D721Med (cell line): ENCODE results near the gene FOXK2.
A peak's percentile ranks its signal among the peaks of the same experiment; 100 is the strongest.

Experiments used
- DNase-seq: peaks from one replicate; pipeline ENCODE4 v3.0.0; 2011; ENCODE audit warnings: low spot score; ENCODE audit not compliant: insufficient read length
- FAIRE-seq: peaks from 2 replicates; lab custom pipeline; 2011; peaks lifted over from hg19 to GRCh38; lab: Jason Lieb, UNC
- CTCF ChIP-seq: IDR thresholded peaks from 2 replicates; pipeline ENCODE4 v1.5.1; 2012; ENCODE audit warnings: mild to moderate bottlenecking, control low read depth; ENCODE audit not compliant: insufficient read depth; ENCODE audit errors: missing control alignments

FOXK2 gene

DNA sequence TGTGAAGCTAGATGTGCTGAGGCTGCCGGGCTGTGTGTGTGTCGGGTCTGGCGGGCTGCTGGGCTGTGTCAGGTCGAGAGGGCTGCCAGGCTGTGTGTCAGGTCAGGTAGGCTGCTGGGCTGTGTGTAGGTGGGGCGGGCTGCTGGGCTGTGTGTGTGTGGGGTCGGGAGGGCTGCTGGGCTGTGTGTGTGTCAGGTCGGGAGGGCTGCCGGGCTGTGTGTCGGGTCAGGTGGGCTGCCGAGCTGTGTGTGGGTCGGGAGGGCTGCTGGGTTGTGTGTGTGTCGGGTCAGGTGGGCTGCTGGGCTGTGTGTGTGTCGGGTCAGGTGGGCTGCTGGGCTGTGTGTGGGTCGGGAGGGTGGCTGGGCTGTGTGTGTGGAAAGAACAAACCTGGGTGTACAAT, 120.1 kb downstream of the FOXK2 start:
- FAIRE-seq (no peak), DNase-seq (no peak)
- no peak for TF ChIP-seq CTCF

DNA sequence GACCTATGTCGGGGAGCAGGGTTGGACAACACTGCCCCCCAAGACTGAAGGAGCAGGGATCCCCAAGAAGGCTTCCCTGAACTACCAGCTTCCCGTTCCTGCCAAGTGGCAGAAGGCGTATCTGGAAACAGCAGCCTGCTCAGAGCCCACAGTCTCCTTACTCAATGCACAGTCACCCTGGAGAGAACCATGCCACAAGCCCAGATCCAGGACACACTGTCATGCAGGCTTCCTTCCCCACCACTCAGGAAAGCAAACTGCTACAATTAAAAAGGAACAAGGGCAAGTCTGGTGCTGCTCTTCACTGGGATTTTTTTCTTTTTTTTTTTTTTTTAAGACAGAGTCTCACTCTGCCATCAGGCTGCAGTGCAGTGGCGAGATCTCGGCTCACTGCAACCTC, 120.5 kb downstream of the FOXK2 start:
- DNase-seq (no peak), FAIRE-seq (no peak)
- TF ChIP-seq CTCF, result no peak

GRCh38 chr17:82642022-82642421, 122.5 kb downstream of the FOXK2 start:
- no peak for TF ChIP-seq CTCF
- DNase-seq, result no peak
- FAIRE-seq, result no peak

GRCh38 chr17:82644148-82644547, 124.6 kb downstream of the FOXK2 start:
- DNase-seq, result no peak
- no peak for TF ChIP-seq CTCF
- FAIRE-seq, result no peak

- no peak for DNase-seq
- no peak for TF ChIP-seq CTCF
- FAIRE-seq, result no peak
Measured at GRCh38 chr17:82645516-82645915, 126.0 kb downstream of the FOXK2 start.

DNA sequence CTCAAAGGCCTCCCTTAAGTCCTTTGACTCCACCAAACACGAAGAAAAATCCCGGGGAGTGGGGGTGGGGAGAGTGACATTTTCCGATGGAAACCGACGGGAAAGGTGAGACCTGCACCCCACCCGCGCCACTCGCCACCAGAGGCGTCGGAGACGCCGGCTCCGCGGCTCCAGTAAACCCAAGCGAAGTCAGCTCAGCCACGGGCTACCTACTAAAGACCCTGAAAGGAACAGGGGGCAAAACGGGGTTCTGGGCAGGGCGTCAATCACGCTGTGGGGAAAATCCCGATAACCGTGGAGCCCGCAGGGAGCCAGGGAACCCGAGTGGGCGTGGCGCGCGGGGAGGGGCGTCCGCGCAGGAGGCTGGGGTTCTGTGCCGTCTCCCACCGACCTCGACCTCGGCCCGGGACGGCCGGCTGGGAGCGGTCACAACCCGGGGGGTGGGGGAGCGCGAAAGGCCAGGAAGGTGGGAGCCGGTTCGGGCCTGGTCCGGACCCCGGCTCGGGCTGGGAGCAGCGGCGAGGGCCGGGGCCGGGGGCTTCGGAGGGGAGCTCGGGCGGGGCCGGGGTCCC, 128.1 kb downstream of the FOXK2 start:
- no peak for FAIRE-seq
- DNase-seq, result no peak

GRCh38 chr17:82648165-82648668, 128.7 kb downstream of the FOXK2 start, which contains the start of gene WDR45B:
WDR45B (minus strand) TSS chr17:82648444; CDS start chr17:82648340, 104 bp downstream.
- no peak for TF ChIP-seq CTCF
- peak; percentile 96 for DNase-seq
- FAIRE-seq, result no peak

More for the DNA sequence above, 128.1 kb downstream of the FOXK2 start:
- no peak for TF ChIP-seq CTCF
